Stimulated activated CD4-positive, alpha-beta T cell treated with anti-CD3 and anti-CD28 coated beads, Interleukin-1b, Interleukin-23, amount 100 ng/mL, for 4 hours (primary cell): ENCODE measurements around the gene USP9Y.
"Not testable (repeated sequence)": the region's sequence is repeated elsewhere in the genome, so short reads cannot be mapped to it uniquely, and the experiment has no call there.

Experiments
- DNase-seq, 2 donors: peaks; one replicate each; pipeline ENCODE4 v3.0.0-alpha.2; 2020; ENCODE audit warnings: low read depth in 2 of 2

USP9Y gene, protein sequence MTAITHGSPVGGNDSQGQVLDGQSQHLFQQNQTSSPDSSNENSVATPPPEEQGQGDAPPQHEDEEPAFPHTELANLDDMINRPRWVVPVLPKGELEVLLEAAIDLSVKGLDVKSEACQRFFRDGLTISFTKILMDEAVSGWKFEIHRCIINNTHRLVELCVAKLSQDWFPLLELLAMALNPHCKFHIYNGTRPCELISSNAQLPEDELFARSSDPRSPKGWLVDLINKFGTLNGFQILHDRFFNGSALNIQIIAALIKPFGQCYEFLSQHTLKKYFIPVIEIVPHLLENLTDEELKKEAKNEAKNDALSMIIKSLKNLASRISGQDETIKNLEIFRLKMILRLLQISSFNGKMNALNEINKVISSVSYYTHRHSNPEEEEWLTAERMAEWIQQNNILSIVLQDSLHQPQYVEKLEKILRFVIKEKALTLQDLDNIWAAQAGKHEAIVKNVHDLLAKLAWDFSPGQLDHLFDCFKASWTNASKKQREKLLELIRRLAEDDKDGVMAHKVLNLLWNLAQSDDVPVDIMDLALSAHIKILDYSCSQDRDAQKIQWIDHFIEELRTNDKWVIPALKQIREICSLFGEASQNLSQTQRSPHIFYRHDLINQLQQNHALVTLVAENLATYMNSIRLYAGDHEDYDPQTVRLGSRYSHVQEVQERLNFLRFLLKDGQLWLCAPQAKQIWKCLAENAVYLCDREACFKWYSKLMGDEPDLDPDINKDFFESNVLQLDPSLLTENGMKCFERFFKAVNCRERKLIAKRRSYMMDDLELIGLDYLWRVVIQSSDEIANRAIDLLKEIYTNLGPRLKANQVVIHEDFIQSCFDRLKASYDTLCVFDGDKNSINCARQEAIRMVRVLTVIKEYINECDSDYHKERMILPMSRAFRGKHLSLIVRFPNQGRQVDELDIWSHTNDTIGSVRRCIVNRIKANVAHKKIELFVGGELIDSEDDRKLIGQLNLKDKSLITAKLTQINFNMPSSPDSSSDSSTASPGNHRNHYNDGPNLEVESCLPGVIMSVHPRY (N-terminal part only)

DNA sequence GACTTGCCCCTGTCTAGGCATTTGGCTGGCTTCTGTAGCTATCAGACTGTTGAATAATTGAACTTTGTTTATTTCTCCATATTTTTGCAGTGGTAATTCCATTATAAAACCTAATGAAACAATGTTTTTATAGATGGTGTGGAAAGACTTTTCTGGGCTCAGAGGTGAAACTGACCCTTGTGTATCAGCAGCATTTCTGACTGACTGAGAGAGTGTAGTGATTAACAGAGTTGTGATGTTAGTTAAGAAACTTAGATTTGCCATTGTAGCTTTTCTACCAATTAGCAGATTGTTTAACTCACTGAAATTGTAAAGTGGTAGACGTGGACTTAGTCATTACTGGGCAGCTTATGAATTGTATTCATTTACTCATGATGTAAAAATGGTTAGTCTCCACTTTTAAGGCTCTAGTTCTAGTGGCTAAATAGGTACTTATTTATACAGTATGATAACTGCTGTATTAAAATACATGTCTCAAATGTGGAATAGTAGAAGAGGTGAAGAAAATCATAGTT lies at the start of gene USP9Y:
Gene USP9Y (plus strand): TSS at position 51 of the 515 bp plus-strand sequence. CDS start 8,217 bp downstream, outside the sequence.
- no peak for DNase-seq

- DNase-seq = no peak
Observed at GRCh38 chrY:12651621-12652036, 49.4 kb upstream of the USP9Y start.

- DNase-seq = peak in 1 of 2 donors; percentile 68
Observed at GRCh38 chrY:12661745-12662681, 39.0 kb upstream of the USP9Y start.

DNA sequence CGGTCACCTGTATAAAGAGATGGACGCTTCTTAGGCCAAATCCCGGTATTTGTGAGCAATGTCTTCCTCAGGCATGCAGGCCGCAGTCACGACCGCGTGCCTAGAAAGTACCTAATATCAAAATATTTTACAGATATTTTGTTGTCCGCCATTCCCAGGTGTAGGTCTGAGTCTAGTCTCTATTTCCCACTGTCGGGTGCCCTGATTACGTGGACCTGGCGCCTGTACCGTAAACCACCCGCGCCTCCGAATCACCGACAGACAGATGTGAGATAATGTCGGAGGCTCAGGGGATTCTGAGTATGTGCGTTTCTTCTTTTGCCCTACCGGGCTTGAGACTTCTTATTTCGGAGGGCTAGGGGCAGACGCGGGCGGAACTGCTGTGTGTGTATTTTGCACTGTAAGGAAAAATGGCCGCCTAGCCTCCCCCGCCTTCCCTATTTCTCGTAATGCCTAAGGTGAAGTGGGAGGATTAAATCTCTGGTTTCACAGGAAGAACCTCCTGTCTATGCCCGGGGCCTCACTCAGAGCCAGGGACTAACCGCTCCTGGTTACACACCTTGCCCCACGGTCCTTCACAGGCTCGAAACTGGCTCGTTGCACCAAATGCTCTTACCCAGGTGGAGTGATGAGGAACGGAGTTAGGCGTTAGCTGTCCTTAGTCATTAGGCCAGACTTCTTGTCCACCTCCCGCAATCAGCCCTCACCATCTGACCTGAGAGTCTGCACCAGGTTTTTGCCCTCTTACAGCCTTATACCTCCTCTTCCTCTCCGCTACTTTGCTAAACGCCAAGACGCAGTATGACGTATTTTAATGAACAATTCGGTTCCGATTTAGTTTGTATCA lies 38.1 kb upstream of the USP9Y start:
- peak in 1 of 2 donors; percentile 21 for DNase-seq

- not testable (repeated sequence) for DNase-seq
Observed at GRCh38 chrY:12663845-12664244, 37.2 kb upstream of the USP9Y start.

GRCh38 chrY:12678111-12678510 lies 22.9 kb upstream of the USP9Y start:
- no peak for DNase-seq

GRCh38 chrY:12681535-12681934 lies 19.5 kb upstream of the USP9Y start:
- DNase-seq = no peak

- DNase-seq = no peak
Observed at GRCh38 chrY:12688337-12688736, 12.7 kb upstream of the USP9Y start.

GRCh38 chrY:12700087-12700486 lies 944 bp upstream of the USP9Y start:
- DNase-seq = no peak

DNA sequence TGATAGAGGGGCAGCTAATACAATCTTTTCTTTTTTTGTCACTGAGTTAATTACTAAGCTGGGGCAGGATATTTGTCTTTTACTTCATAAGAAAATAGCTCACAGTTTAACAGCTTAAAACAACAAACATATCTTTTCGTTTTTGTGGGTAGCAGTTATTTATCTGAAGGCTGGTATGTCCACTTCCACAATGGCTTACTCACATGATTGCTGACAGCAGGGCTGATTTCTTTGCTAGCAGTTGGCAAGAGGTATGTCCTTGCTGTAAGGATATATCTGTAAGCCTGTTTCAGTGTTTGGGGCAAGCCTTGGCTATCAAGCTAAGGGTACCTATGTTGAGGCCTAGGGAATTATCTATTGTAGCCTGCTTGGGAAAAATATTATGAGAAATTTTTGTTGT lies 1.1 kb downstream of the USP9Y start:
- no peak for DNase-seq

DNA sequence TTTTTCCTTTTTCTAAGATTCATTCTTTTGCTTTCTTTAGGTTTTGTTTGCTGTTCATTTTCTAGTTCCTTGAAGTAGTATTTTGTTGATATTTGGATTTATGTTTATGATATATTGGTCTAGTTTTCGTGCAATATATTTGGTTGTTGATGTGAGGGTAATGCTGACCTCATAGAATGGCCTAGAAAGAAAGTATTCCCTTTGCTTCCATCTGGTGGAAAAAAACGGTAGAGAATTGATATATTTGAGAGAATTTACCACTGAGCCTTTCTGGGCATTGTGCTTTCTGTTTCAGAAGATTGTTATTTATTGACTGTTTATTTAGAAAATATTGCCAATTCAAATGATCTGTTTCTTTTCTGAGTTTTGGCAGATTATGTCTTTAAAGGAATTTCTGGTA lies 9.4 kb downstream of the USP9Y start:
- no peak for DNase-seq

DNA sequence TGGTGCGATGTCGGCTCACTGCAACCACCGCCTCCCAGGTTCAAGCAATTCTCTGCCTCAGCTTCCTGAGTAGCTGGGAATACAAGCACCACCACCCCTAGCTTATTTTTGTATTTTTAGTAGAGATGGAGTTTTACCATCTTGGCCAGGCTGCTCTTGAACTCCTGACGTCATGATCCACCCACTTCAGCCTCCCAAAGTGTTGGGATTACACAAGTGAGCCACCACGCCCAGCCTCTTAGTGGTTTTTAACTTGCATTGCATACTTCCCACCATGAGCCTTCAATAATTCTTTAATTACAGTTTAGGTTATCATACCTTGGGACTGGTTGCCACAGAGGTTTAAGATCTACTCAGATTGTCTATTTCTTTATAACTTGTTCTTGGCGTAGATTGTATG lies 14.3 kb downstream of the USP9Y start:
- no peak for DNase-seq

DNA sequence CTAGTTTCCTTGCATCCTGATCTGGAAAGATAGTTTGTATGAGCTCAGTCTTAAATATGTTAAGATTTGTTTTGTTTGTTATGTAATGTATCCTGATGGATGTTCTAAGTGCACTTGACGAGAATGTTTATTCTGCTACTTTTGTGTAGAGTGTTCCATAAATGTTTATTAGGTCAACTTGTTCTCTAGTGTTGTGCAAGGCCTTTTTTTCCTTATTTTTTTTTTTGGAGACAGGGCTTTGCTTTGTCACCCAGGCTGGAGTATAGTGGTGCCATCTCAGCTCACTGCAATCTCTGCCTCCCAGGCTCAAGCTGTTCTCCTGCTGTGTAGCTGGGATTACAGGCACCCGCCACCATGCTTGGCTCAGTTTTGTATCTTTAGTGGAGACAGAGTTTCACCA lies 28.7 kb downstream of the USP9Y start:
- DNase-seq = no peak

DNA sequence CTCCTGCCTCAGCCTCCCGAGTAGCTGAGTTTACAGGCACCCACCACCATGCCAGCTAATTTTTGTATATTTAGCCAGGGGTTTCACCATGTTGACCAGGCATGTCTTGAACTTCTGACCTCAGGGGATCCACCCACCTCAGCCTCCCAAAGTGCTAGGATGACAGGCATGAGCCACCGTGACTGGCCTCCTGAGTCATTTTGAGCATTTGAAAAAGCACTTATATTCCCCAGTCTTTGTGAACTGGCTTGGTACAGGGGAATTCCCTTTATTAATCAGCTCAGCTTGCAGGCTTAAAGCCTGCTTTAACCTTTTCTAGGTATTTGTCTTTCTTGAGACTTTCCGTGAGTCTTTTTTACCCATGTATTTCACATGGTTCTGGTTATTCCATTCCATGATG lies 32.6 kb downstream of the USP9Y start:
- DNase-seq = peak in 1 of 2 donors; percentile 3

DNA sequence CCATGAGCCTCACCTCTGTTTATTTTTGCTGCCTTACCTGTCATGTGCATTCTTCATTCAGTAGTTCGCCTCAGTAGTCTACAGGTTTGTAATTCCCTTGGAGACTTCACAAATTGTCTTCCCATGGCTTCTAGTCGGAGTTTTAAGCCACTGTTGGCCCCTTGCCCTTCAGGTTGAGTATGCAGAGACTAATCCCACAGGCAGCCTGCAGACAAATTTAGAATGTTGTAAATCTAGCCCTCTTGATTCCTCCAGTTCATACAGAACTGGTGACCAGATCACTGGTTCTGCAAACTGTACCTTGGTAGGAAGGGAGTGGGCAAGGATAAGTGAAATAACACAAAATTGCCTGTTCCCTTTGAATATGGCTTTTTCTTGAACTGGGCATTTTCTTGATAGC lies 33.0 kb downstream of the USP9Y start:
- DNase-seq = no peak

DNA sequence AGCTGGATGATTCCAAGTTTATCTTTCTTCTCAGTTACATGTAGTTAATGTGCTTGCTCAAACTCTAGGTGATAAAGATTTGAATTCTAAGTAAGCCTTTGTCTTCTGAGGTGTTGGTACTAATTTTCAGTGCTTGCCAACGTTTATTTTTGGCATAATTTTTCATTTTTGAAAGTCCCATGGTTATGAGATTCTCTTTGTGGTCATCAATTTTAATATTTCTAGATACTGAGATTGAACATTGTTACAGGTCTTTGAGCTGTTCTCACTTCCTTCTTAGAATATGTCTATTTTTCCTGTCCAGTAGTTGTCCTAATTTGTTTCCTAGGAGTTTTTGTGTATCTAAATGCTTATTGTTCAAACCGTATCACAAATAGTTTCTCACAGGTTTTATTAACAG lies 40.4 kb downstream of the USP9Y start:
- no peak for DNase-seq

DNA sequence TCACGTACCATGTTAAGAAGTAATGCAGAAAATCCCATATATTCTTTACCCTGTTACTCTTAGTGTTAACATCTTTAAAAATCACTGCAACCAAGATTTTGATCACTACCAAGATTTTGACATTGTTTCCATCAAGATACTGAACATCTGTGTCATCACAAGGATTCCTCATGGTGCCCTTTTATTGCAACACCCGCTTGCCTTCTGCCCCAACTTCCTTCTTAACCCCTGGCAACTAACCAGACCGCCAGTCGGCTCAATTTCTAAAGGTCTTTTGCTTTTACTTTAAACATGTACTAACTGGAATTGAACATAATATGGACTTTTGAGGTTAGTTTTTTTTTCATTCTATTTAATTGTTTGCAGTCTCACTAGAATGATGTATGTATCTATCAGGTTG lies 41.7 kb downstream of the USP9Y start:
- DNase-seq = no peak

DNA sequence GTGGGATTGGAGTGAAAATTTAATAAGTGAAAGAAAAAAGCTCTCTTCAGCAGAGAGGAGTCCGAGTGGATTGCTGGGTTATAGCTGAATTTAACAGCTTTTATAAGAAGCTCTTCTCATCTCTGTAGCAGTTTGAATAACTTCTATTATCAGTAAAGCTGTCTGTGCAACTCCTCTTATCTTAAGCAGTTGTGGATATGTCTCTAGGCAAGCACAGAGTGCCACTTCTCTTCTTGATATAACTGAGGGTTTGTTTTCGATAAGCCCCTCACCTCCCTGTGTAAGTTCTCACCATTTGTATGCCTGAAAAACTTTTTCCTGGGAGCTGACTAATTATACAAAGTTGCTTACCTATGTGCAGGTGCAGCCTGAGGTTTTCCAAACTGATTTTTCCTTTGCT lies 43.1 kb downstream of the USP9Y start:
- DNase-seq = no peak

DNA sequence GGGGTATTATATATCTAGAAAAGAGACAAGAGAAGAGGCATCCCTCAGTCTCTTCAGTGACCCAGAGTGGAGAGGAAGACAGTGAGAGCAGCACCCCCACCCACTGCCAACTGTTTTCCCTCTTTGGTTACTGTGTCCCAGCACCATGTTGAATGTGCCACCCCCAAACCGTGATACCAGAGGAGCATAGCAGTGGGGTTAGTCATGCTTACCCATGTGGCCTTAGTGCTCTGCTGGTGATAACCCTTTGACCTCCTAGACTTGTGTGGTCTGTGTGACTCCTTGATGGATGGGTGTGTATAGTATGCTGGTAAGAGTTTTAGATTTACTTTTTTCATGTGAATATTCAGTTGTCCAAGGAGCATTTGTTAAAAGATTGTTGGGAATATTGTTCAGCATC lies 48.3 kb downstream of the USP9Y start:
- DNase-seq = no peak

- DNase-seq = no peak
Observed at GRCh38 chrY:12752856-12753255, 51.8 kb downstream of the USP9Y start.
